Common myeloid progenitor, CD34-positive (primary cell): ENCODE data around the gene RNF14.
A peak's percentile ranks its signal among the peaks of the same experiment; 100 is the strongest.
"Not testable (repeated sequence)": the region's sequence is repeated elsewhere in the genome, so short reads cannot be mapped to it uniquely, and the experiment has no call there.

Source experiments
- CTCF ChIA-PET: fragments of 350-600 bp; sonication (Branson Sonifier 250); formaldehyde crosslinking; loops from one replicate; lab custom pipeline; 2021; ENCODE audit warnings: antibody characterized with exemption; lab: Charles Lee
- POLR2A ChIA-PET: fragments of 350-600 bp; sonication (Branson Sonifier 250); formaldehyde crosslinking; loops from one replicate; lab custom pipeline; 2021; ENCODE audit warnings: antibody characterized with exemption; lab: Charles Lee
- DNase-seq, 3 donors: peaks; one replicate each; pipeline versions ENCODE4 v3.0.0 to v3.0.0-alpha.2; 2013
- H3K27ac ChIP-seq, 2 experiments: 1 replicate in 1 of 2; 2 replicates in 1 of 2; pipeline ENCODE4 v1.7.0; 2013; ENCODE audit warnings: inconsistent platforms in 2 of 2, low read length in 2 of 2, mild to moderate bottlenecking in 2 of 2, low read depth in 1 of 2, moderate library complexity in 1 of 2; ENCODE audit not compliant: severe bottlenecking in 2 of 2, insufficient read depth in 1 of 2, poor library complexity in 1 of 2
- H3K27me3 ChIP-seq, 5 experiments: replicated peaks in 2 of 5; 1 replicate in 3 of 5; 2 replicates in 2 of 5; pipeline versions ENCODE4 v1.6.1 to v1.7.0; 2013; ENCODE audit warnings: low read length in 4 of 5, mild to moderate bottlenecking in 2 of 5, moderate library complexity in 2 of 5, inconsistent platforms in 1 of 5; ENCODE audit not compliant: insufficient read depth in 5 of 5, control insufficient read depth in 4 of 5
- H3K36me3 ChIP-seq, 4 experiments: 1 replicate in 2 of 4; 2 replicates in 2 of 4; pipeline versions ENCODE4 v1.6.1 to v1.7.0; 2013; ENCODE audit warnings: low read length in 3 of 4, control low read depth in 1 of 4, mild to moderate bottlenecking in 1 of 4; ENCODE audit not compliant: control insufficient read depth in 4 of 4, insufficient read depth in 4 of 4
- H3K4me1 ChIP-seq, 4 experiments: 1 replicate in 3 of 4; 2 replicates in 1 of 4; pipeline versions ENCODE4 v1.6.1 to v1.7.1; 2013; ENCODE audit warnings: low read length in 3 of 4, mild to moderate bottlenecking in 3 of 4, control low read depth in 1 of 4, inconsistent platforms in 1 of 4, moderate library complexity in 1 of 4; ENCODE audit not compliant: control insufficient read depth in 4 of 4, insufficient read depth in 4 of 4; ENCODE audit errors: control extremely low read depth in 1 of 4
- H3K4me3 ChIP-seq, 7 experiments: 1 replicate in 4 of 7; 2 replicates in 3 of 7; pipeline versions ENCODE4 v1.5.1 to v1.7.0; 2013; ENCODE audit warnings: mild to moderate bottlenecking in 7 of 7, low read length in 6 of 7, moderate library complexity in 6 of 7, inconsistent platforms in 2 of 7, low read depth in 2 of 7, control low read depth in 1 of 7; ENCODE audit not compliant: insufficient read depth in 4 of 7, control insufficient read depth in 1 of 7; ENCODE audit errors: extremely low read depth in 1 of 7
- H3K9me3 ChIP-seq, 5 experiments: 1 replicate in 4 of 5; 2 replicates in 1 of 5; pipeline versions ENCODE4 v1.6.1 to v1.7.1; 2013; ENCODE audit warnings: low read length in 4 of 5, mild to moderate bottlenecking in 2 of 5, inconsistent platforms in 1 of 5, low read depth in 1 of 5, moderate library complexity in 1 of 5; ENCODE audit not compliant: control insufficient read depth in 4 of 5, insufficient read depth in 2 of 5; ENCODE audit errors: control extremely low read depth in 1 of 5
- WGBS: methylation state at CpG from one replicate; pipeline ENCODE4 v1.1.5; 2013; ENCODE audit not compliant: insufficient coverage; 5-methylcytosine and 5-hydroxymethylcytosine counted together

Gene RNF14

GRCh38 chr5:142025637-142026036 is 56.7 kb downstream of the RNF14 start:
- POLR2A ChIA-PET: no interaction called here
- peak overlapping the region in 1 of 7 experiments; percentile 34 for H3K4me3 ChIP-seq
- no peak for DNase-seq
- no peaks in the 10 kb centered on the region for H3K36me3 ChIP-seq
- H3K4me1 ChIP-seq: peaks cover 0 to 9% (median 2%) of the 10 kb centered on the region in 4 experiments
- CTCF ChIA-PET: interaction anchor here (2.6 kb wide), 1 partner anchor 10 kb away, joined by 12 read pairs; no protein-coding TSS in a partner anchor
- H3K9me3 ChIP-seq: peaks cover 0 to 4% (median 0%) of the 10 kb centered on the region in 5 experiments
- 97% methylated on average over 6 of the region's 8 CpGs for WGBS
- H3K27me3 ChIP-seq: peaks cover 3 to 66% (median 24%) of the 10 kb centered on the region in 5 experiments
- H3K27ac ChIP-seq: no peak overlapping the region

- H3K36me3 ChIP-seq: no peaks in the 10 kb centered on the region
- ChIA-PET CTCF (no interaction called here), POLR2A (no interaction called here)
- H3K27ac ChIP-seq: no peak overlapping the region
- no peaks in the 10 kb centered on the region for H3K9me3 ChIP-seq
- no peak for DNase-seq
- H3K4me1 ChIP-seq: no peaks in the 10 kb centered on the region
- WGBS: 100% methylated on average over 1 of the region's 2 CpGs
- H3K27me3 ChIP-seq: peaks cover 0 to 63% (median 28%) of the 10 kb centered on the region in 5 experiments
- H3K4me3 ChIP-seq: no peak overlapping the region
These were observed 63.2 kb downstream of the RNF14 start for GRCh38 chr5:142032150-142032549.

GRCh38 chr5:142032747-142033631 is 64.1 kb downstream of the RNF14 start:
- DNase-seq: no peak
- 95% methylated on average over 18 of the region's 19 CpGs for WGBS
- no peaks in the 10 kb centered on the region for H3K36me3 ChIP-seq
- POLR2A ChIA-PET: no interaction called here
- no peak overlapping the region for H3K4me3 ChIP-seq
- H3K27ac ChIP-seq: no peak overlapping the region
- CTCF ChIA-PET: interaction anchor here (1.0 kb wide), 1 partner anchor 112 kb away, joined by 3 read pairs; no protein-coding TSS in a partner anchor
- no peaks in the 10 kb centered on the region for H3K4me1 ChIP-seq
- no peaks in the 10 kb centered on the region for H3K9me3 ChIP-seq
- peaks cover 0 to 62% (median 28%) of the 10 kb centered on the region in 5 experiments for H3K27me3 ChIP-seq

GRCh38 chr5:142033632-142034567 is 65.0 kb downstream of the RNF14 start:
- WGBS: 92% methylated on average over 5 of the region's 15 CpGs
- H3K4me3 ChIP-seq, H3K36me3 ChIP-seq, H3K9me3 ChIP-seq, H3K4me1 ChIP-seq, POLR2A ChIA-PET, DNase-seq, H3K27ac ChIP-seq: not testable (repeated sequence)
- peaks cover 0 to 55% (median 23%) of the 10 kb centered on the region in 5 experiments for H3K27me3 ChIP-seq
- CTCF ChIA-PET: interaction anchor here (1.0 to 1.3 kb wide), 2 partner anchors 42 to 111 kb away, joined by 3 to 4 read pairs; no protein-coding TSS in a partner anchor

- POLR2A ChIA-PET: no interaction called here
- no peaks in the 10 kb centered on the region for H3K36me3 ChIP-seq
- CTCF ChIA-PET: interaction anchor here (1.2 to 1.3 kb wide), 2 partner anchors 43 to 65 kb away, joined by 3 to 4 read pairs; no protein-coding TSS in a partner anchor
- no peak overlapping the region for H3K4me3 ChIP-seq
- no peak overlapping the region for H3K27ac ChIP-seq
- no peaks in the 10 kb centered on the region for H3K4me1 ChIP-seq
- no peaks in the 10 kb centered on the region for H3K9me3 ChIP-seq
- peaks cover 0 to 51% (median 22%) of the 10 kb centered on the region in 5 experiments for H3K27me3 ChIP-seq
- no peak for DNase-seq
These were observed 66.1 kb downstream of the RNF14 start for GRCh38 chr5:142034994-142035393.

- H3K27ac ChIP-seq: no peak overlapping the region
- H3K36me3 ChIP-seq: no peaks in the 10 kb centered on the region
- H3K4me1 ChIP-seq: no peaks in the 10 kb centered on the region
- no peaks in the 10 kb centered on the region for H3K9me3 ChIP-seq
- WGBS: 98% methylated on average over 13 of the region's 13 CpGs
- POLR2A ChIA-PET: no interaction called here
- peaks cover 0 to 38% (median 9%) of the 10 kb centered on the region in 5 experiments for H3K27me3 ChIP-seq
- no peak overlapping the region for H3K4me3 ChIP-seq
- DNase-seq: no peak
- CTCF ChIA-PET: interaction anchor here (1.0 kb wide), 1 partner anchor 17 kb away, joined by 3 read pairs; no protein-coding TSS in a partner anchor
These were observed 68.0 kb downstream of the RNF14 start for GRCh38 chr5:142036918-142037317.
